ENCODE measurements around the gene ISL2.

Gene ISL2

DNA sequence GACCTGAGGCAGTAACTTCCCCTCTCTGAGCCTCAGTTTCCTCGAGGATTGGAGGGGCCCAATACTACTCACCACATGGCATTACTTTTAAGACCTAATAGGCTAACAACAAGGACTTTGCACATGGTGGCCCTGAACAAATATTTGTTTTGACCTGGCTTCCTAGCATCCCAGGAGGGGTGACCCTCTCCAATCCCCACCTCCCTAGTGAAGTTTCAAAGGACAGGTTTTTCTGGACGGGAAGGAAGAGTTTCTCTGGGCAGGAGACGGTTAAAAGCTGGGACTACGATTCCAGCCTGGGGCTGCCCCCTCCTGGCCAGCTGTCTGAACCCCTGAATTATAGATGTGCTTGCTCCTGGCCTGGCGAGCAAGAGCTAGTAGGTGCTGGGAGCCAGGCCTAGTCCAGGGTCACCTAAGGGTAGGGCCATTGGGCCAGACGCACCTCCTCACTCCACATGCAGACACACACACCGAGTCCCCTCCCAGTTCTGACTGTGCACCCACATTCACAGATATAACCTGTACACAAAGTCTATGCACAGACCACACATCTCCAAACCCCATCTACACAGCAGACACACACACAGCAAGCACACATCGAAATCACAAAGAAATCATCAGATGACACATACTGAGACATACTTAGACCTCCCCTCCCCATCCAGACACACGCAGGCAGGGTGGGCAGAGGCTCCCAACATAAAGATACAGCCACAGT, 2.7 kb upstream of the ISL2 start:
- Histone ChIP-seq H3K36me3 (ENCODE audit: insufficient read depth, low read length) (no peaks in the 10 kb centered on the region), H3K4me2 (ENCODE audit: low read depth, low read length, poor library complexity, severe bottlenecking) (no peak overlapping the region), H3K4me3 (ENCODE audit: low read length, poor library complexity, severe bottlenecking) (no peak overlapping the region), H3K27me3 (ENCODE audit: insufficient read depth, low read length, poor library complexity, severe bottlenecking) (no peaks in the 10 kb centered on the region), H3F3A (ENCODE audit: low read depth) (no peaks in the 10 kb centered on the region), H3K9ac (ENCODE audit: low read depth, low read length, poor library complexity, severe bottlenecking) (no peak overlapping the region), H3K9me2 (replicated peaks; ENCODE audit: low read depth, low read length) (no peaks in the 10 kb centered on the region), H2AFZ (ENCODE audit: low read length) (0 out of 2 replicates have a peak overlapping the region, but pooled peaks have one; percentile 13), H4K20me1 (ENCODE audit: insufficient read depth, low read length, poor library complexity, severe bottlenecking) (no peaks in the 10 kb centered on the region), H3K9me3 (ENCODE audit: insufficient read depth, low read depth, low read length) (no peaks in the 10 kb centered on the region), H3K79me2 (ENCODE audit: insufficient read depth, low read length) (no peaks in the 10 kb centered on the region), H3K4me1 (ENCODE audit: insufficient read depth, low read length, poor library complexity, severe bottlenecking) (no peaks in the 10 kb centered on the region)
- TF ChIP-seq CTCF (conservative IDR thresholded peaks at IDR 0.05; ENCODE audit: low read length) = peak; percentile 53
- TF ChIP-seq EZH2phosphoT487 (IDR thresholded peaks at IDR 0.05; ENCODE audit: borderline replicate concordance) = no peak

DNA sequence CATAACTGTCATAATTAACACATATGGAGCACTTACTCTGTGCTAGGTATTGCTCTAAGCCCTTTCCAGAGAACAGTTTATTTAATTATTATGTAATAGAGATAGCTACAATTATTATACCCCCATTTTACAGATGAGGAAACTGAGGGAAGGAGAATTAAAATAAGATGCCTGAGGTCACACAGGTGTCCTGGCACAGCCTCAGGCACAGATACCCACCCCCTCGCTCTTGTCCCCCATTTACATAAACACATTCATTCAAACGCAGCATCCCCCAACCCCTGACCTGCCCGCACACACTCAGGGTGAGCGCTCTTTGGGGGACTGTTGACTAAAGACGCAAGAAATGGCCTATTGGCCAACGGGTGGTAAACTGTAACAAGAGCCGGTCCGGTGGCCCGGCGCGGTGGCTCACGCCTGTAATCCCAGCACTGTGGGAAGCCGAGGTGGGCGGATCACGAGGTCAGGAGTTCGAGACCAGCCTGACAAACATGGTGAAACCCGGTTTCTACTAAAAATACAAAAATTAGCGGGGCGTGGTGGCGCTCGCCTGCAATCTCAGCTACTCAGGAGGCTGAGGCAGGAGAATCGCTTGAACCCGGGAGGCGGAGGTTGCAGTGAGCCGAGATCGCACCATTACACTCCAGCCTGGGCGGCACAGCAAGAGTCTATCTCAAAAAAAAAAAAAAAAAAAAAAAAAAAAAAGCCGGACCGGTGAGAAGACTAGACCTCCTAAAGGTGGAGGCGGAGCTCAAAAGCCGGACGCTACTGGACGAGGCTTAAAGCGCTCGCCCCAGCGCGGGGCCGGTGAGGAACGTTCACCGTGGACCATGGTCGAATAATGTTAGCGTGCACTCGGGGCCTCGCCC, 1.9 kb upstream of the ISL2 start:
- no peaks in the 10 kb centered on the region for H3K27me3 ChIP-seq (ENCODE audit: insufficient read depth, low read length, poor library complexity, severe bottlenecking)
- no peak overlapping the region for H3K9ac ChIP-seq (ENCODE audit: low read depth, low read length, poor library complexity, severe bottlenecking)
- no peaks in the 10 kb centered on the region for H3K9me3 ChIP-seq (ENCODE audit: insufficient read depth, low read depth, low read length)
- TF ChIP-seq EZH2phosphoT487 (IDR thresholded peaks at IDR 0.05; ENCODE audit: borderline replicate concordance) = no peak
- no peak for TF ChIP-seq CTCF (conservative IDR thresholded peaks at IDR 0.05; ENCODE audit: low read length)
- H3K79me2 ChIP-seq (ENCODE audit: insufficient read depth, low read length) = no peaks in the 10 kb centered on the region
- H3F3A ChIP-seq (ENCODE audit: low read depth) = no peaks in the 10 kb centered on the region
- H2AFZ ChIP-seq (ENCODE audit: low read length) = no peak overlapping the region
- no peaks in the 10 kb centered on the region for H3K9me2 ChIP-seq (replicated peaks; ENCODE audit: low read depth, low read length)
- H3K4me2 ChIP-seq (ENCODE audit: low read depth, low read length, poor library complexity, severe bottlenecking) = no peak overlapping the region
- no peaks in the 10 kb centered on the region for H3K36me3 ChIP-seq (ENCODE audit: insufficient read depth, low read length)
- H3K4me3 ChIP-seq (ENCODE audit: low read length, poor library complexity, severe bottlenecking) = no peak overlapping the region
- H3K4me1 ChIP-seq (ENCODE audit: insufficient read depth, low read length, poor library complexity, severe bottlenecking) = no peaks in the 10 kb centered on the region
- no peaks in the 10 kb centered on the region for H4K20me1 ChIP-seq (ENCODE audit: insufficient read depth, low read length, poor library complexity, severe bottlenecking)

DNA sequence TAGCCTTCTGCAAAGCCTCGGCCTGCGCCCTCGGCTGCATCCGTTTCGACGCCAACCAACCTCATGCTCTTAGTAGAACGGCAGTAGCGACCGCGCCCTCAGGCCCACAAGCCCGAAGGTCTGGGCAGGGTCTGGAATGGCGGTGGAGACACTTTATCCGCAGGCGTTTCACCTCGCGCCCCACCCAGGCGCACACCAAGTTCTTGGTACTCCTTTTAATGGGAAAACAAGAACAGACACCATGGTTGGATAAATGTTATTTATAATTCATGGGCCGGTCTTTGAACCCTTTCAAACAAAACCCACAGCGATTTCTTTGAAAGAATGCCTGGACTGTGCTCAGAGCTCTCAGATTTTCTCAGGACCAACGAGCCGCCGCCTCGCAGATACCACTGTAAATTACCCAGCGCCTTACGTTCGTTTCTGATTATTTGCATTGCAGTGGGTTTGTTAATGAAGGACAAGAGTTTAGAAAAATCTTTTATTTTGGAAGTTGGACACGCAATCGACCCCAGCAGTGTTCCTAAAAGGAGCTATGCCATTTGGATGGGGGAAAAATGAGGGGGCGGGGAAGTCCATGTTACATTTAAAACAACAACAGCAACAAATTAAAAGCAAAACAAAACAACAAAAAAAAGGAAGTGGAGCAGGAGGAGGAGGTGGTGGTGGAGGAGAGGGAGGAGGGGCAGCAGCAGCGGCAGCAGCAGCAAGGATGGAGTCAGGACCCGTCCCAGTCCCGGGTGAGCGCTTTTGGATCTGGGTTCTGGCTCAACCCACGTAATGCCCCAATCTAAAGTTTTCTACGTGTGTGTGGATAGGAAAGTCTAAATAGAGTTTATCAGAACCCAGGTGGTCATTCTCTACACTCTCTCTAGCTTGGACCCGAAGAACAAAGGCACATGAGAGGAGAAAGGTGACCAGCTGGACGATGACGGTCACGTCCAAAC, 993 bp upstream of the ISL2 start:
- H3K4me3 ChIP-seq (ENCODE audit: low read length, poor library complexity, severe bottlenecking) = no peak overlapping the region
- no peaks in the 10 kb centered on the region for H3K4me1 ChIP-seq (ENCODE audit: insufficient read depth, low read length, poor library complexity, severe bottlenecking)
- no peak overlapping the region for H3K9ac ChIP-seq (ENCODE audit: low read depth, low read length, poor library complexity, severe bottlenecking)
- no peaks in the 10 kb centered on the region for H4K20me1 ChIP-seq (ENCODE audit: insufficient read depth, low read length, poor library complexity, severe bottlenecking)
- H3F3A ChIP-seq (ENCODE audit: low read depth) = no peaks in the 10 kb centered on the region
- H3K36me3 ChIP-seq (ENCODE audit: insufficient read depth, low read length) = no peaks in the 10 kb centered on the region
- H3K4me2 ChIP-seq (ENCODE audit: low read depth, low read length, poor library complexity, severe bottlenecking) = no peak overlapping the region
- no peaks in the 10 kb centered on the region for H3K79me2 ChIP-seq (ENCODE audit: insufficient read depth, low read length)
- H3K27me3 ChIP-seq (ENCODE audit: insufficient read depth, low read length, poor library complexity, severe bottlenecking) = no peaks in the 10 kb centered on the region
- TF ChIP-seq EZH2phosphoT487 (IDR thresholded peaks at IDR 0.05; ENCODE audit: borderline replicate concordance) (no peak), CTCF (conservative IDR thresholded peaks at IDR 0.05; ENCODE audit: low read length) (no peak)
- no peaks in the 10 kb centered on the region for H3K9me3 ChIP-seq (ENCODE audit: insufficient read depth, low read depth, low read length)
- H2AFZ ChIP-seq (ENCODE audit: low read length) = no peak overlapping the region
- H3K9me2 ChIP-seq (replicated peaks; ENCODE audit: low read depth, low read length) = no peaks in the 10 kb centered on the region
